Mesothelial cell of epicardium (in vitro differentiated cells): ENCODE measurements around the gene SKAP1. TPM values are rescaled to one million over a fixed set of nuclear protein-coding genes. Genes with fewer than 3 reads are reported as not detected.

Experiments used
- DNase-seq, 2 experiments: peaks; one replicate each; pipeline ENCODE4 v3.0.0; 2021; ENCODE audit warnings: low spot score in 2 of 2; ENCODE audit not compliant: unreplicated experiment in 2 of 2
- H3K27ac Mint-ChIP-seq: 2 replicates; pipeline ENCODE4 v1.8.0; 2021; ENCODE audit warnings: mixed read lengths
- H3K27me3 Mint-ChIP-seq: 2 replicates; pipeline ENCODE4 v1.8.0; 2021; ENCODE audit warnings: low read depth, mixed read lengths
- H3K36me3 Mint-ChIP-seq: 2 replicates; pipeline ENCODE4 v1.8.0; 2021; ENCODE audit warnings: mixed read lengths
- H3K4me1 Mint-ChIP-seq: 2 replicates; pipeline ENCODE4 v1.8.0; 2021; ENCODE audit warnings: mixed read lengths
- H3K4me3 Mint-ChIP-seq: 2 replicates; pipeline ENCODE4 v1.8.0; 2021; ENCODE audit warnings: mild to moderate bottlenecking, moderate library complexity, mixed read lengths
- H3K9me3 Mint-ChIP-seq: 2 replicates; pipeline ENCODE4 v1.8.0; 2021; ENCODE audit warnings: mixed read lengths
- CTCF ChIP-seq: fragments of 200-600 bp; sonication (generic); IDR thresholded peaks from one replicate; pipeline ENCODE4 v1.5.0; 2021; ENCODE audit warnings: antibody characterized with exemption; ENCODE audit not compliant: unreplicated experiment
- total RNA-seq: library from RNA; stranded (reverse); gene quantifications from 3 replicates; pipeline ENCODE4 v1.2.1, GENCODE V29; 2021

SKAP1 gene
- total RNA-seq, 1 donor from 2014 or later: 3.4 TPM

DNA sequence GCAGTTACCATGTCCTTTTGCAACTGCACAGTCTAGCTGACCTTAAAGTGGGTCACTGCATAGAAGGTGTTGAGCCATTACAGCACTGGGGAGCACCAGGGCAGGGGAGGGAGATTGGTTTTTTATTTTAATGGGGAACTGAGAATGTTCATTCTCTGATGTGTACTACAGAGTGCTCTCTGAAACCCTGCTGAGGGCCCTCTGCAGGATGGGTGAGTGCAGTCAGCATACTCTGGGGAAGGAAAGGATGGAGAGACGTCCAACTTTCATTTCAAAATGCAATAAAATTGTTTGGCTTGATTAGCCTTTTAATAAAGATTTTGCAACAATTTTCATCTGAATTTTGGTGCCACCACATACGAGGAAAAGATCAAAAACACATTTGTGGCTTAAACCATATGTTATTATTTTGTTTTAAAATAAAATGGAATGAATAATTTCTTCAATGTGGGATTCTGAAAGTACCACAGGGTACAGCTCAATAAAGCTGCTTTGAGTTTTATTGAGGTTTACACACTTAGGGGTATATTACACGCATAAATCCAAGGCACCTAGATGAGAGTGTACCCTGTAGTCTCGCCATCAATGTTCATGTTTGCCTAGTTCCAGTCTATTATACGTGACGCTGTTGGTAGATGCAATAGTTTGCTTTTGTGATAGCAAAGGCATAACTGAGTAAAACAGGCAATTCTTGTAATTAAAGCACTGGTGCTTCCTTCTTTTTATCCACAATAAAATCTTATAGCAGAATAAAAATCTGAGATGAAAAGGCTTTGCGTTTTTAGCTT is 249.0 kb downstream of the SKAP1 start:
- Mint-ChIP-seq H3K9me3 (no peaks in the 10 kb centered on the region), H3K36me3 (no peaks in the 10 kb centered on the region), H3K27me3 (peaks cover 14% of the 10 kb centered on the region), H3K27ac (no peak overlapping the region), H3K4me3 (no peak overlapping the region), H3K4me1 (peaks cover 29% of the 10 kb centered on the region)
- DNase-seq: no peak
- no peak for TF ChIP-seq CTCF

DNA sequence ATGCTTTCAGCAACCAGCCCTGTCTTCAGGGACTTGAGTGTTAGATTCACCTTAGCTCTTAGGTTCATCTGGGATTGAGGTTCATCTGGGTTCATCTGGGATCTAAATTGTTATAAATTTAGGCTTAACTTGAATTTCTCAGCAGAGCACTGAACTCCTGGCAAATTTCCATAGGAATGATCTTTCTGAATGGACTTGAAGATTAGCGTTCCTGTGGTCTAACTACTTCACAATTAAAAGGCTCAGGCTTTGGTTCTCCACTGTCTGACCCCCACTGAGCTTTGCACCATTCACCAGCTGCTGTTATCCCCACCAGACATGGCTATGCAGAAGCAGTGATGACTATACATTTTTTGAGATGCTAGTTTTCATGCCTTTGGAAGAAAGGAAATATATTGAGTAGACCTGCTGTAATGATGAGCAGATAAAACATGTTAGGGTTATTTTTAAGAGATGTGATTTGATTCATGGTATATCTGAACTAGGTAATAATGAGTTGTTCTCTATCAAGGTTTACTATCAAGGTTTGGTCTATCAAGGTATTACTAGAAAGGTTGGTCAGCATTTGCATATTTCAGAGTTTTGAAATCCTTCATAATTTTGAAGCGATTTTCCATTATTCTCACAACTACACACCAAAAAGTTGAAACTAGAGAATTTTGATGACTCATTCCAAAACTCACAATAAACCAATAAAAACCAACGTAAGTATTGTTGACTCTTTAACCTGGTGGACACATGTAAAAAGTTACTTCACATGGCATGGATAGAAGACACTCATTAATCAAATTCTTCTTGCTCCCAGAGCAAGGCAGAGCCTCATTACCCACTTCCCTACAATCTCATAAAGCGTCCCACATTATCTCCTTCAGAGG is 250.7 kb downstream of the SKAP1 start:
- Mint-ChIP-seq H3K36me3 (no peaks in the 10 kb centered on the region), H3K4me3 (no peak overlapping the region), H3K4me1 (peaks cover 41% of the 10 kb centered on the region), H3K27ac (no peak overlapping the region), H3K27me3 (peaks cover 2% of the 10 kb centered on the region), H3K9me3 (no peaks in the 10 kb centered on the region)
- no peak for DNase-seq
- no peak for TF ChIP-seq CTCF

- no peaks in the 10 kb centered on the region for H3K27me3 Mint-ChIP-seq
Observed at GRCh38 chr17:48178317-48178716, 251.7 kb downstream of the SKAP1 start.

GRCh38 chr17:48177816-48178215 is 252.2 kb downstream of the SKAP1 start:
- no peak overlapping the region for H3K27ac Mint-ChIP-seq
- no peak for DNase-seq
- no peak overlapping the region for H3K4me3 Mint-ChIP-seq
- H3K36me3 Mint-ChIP-seq: no peaks in the 10 kb centered on the region
- peaks cover 38% of the 10 kb centered on the region for H3K4me1 Mint-ChIP-seq
- no peaks in the 10 kb centered on the region for H3K9me3 Mint-ChIP-seq
- H3K27me3 Mint-ChIP-seq: no peaks in the 10 kb centered on the region
- TF ChIP-seq CTCF: no peak

More at GRCh38 chr17:48178317-48178716, 251.7 kb downstream of the SKAP1 start:
- DNase-seq: no peak
- TF ChIP-seq CTCF: no peak
- Mint-ChIP-seq H3K4me1 (peaks cover 41% of the 10 kb centered on the region), H3K36me3 (no peaks in the 10 kb centered on the region), H3K4me3 (no peak overlapping the region), H3K9me3 (no peaks in the 10 kb centered on the region), H3K27ac (no peak overlapping the region)

- H3K4me3 Mint-ChIP-seq: no peak overlapping the region
- H3K27ac Mint-ChIP-seq: peak overlapping the region; percentile 60
- no peaks in the 10 kb centered on the region for H3K36me3 Mint-ChIP-seq
- no peaks in the 10 kb centered on the region for H3K9me3 Mint-ChIP-seq
- H3K4me1 Mint-ChIP-seq: peaks cover 29% of the 10 kb centered on the region
- no peaks in the 10 kb centered on the region for H3K27me3 Mint-ChIP-seq
- no peak for DNase-seq
- TF ChIP-seq CTCF: no peak
Observed at GRCh38 chr17:48176471-48176855, 253.6 kb downstream of the SKAP1 start.
